Psoas muscle (tissue), 8 donors: ENCODE results near the gene STARD9. TPM values are rescaled to one million over a fixed set of nuclear protein-coding genes. Genes with fewer than 3 reads are reported as not detected.

Experiments
- ATAC-seq, 4 donors: fragments of 200-7000 bp; cut with Tn5 transposase; one replicate each; pipeline ENCODE4 v1.9.1; 2020; ENCODE audit warnings: moderate library complexity in 3 of 4, mild to moderate bottlenecking in 2 of 4
- DNase-seq, 2 donors: peaks; one replicate each; pipeline ENCODE4 v3.0.0-alpha.2; 2020
- H3K27ac ChIP-seq: fragments of 200-600 bp; one replicate; pipeline ENCODE4 v1.8.0; 2022
- H3K27me3 ChIP-seq, 3 donors: fragments of 200-600 bp in 1 of 3; one replicate each; pipeline versions ENCODE4 v1.6.1 to v1.8.0; 2013 to 2022; ENCODE audit warnings: low read length in 2 of 3, mild to moderate bottlenecking in 2 of 3, moderate library complexity in 1 of 3; ENCODE audit not compliant: insufficient read depth in 3 of 3
- H3K36me3 ChIP-seq, 2 donors: fragments of 200-600 bp in 1 of 2; one replicate each; pipeline versions ENCODE4 v1.6.1 to v1.8.0; 2013 to 2022; ENCODE audit warnings: low read depth in 1 of 2, mild to moderate bottlenecking in 1 of 2, moderate library complexity in 1 of 2; ENCODE audit not compliant: insufficient read depth in 1 of 2
- H3K4me1 ChIP-seq: fragments of 200-600 bp; one replicate; pipeline ENCODE4 v1.8.0; 2022
- H3K4me3 ChIP-seq: fragments of 200-600 bp; one replicate; pipeline ENCODE4 v1.8.0; 2022; ENCODE audit warnings: mild to moderate bottlenecking
- H3K9me3 ChIP-seq: fragments of 200-600 bp; one replicate; pipeline ENCODE4 v1.8.0; 2022
- WGBS, 3 donors: extraction: QIAGEN DNeasy Blood & Tissue Kit; methylation state at CpG; one replicate each; pipeline versions ENCODE4 v1.1.6 to v1.1.7; 2013; 5-methylcytosine and 5-hydroxymethylcytosine counted together
- intact Hi-C, 2 donors: fragments of 100-400 bp; cut with DNase I; formaldehyde crosslinking; loops; one replicate each; pipeline versions ENCODE4 v1.11.0 to v1.14.2; 2022
- polyA plus RNA-seq, 3 donors: library from polyadenylated mRNA; stranded (reverse); fragments of 200-250 nt; gene quantifications; one replicate each; pipeline ENCODE4 v1.2.3, GENCODE V29; 2013
- total RNA-seq, 4 donors: library from RNA; stranded (reverse); fragmentation: NEBNext Ultra II Directional in 2 of 4; extraction: Animal tissue kit (Norgen Biotek cat#: 25700) in 2 of 4; gene quantifications; one replicate each; pipeline versions ENCODE4 v1.2.1 to v1.2.4, GENCODE V29; 2021 to 2023
- TF ChIP-seq, protein P1 (sequence below): fragments of 200-600 bp; IDR thresholded peaks from one replicate; pipeline ENCODE4 v1.8.0; 2022; ENCODE audit warnings: antibody characterized with exemption
- donor health status: healthy with polysubstance abuse.
- donor health status: DM: no; HTN: no; CAD: no; lungs with moderate emphysema.
- donor health status: Bipolar disorder and iron deficiency.
- donor health status: healthy.
- donor health status: DM: yes; HTN: yes; CAD: no.
- donor health status: DM: no; HTN: no; CAD: no.
- donor health status: DM: no; HTN: no; CAD: no.
- donor health status: DM: yes; HTN: yes; CAD: no.

The STARD9 gene
- total and polyA plus RNA-seq, 7 donors = 0.65 to 4.1 (median 1.7) TPM

DNA sequence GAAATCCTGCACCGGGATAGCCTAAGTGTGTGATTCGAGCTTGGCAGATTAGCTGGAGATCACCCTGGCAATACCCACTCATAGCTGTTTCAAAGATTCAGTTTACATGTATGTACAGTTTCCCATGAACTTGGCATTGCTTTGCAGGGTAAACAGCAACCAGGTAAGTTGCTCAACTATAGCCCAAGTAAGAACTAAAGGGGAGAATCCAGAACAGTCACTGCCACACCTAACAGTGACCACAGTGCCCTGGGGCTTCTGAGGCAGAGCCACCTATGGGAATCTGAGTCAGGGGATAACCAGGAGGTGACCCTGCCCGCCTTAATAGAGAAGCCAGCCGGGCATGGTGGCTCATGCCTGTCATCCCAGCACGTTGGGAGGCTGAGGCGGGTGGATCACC lies 145.6 kb downstream of the STARD9 start:
- H3K4me3 ChIP-seq = no peak overlapping the region
- WGBS, 3 donors = 82 to 86% (median 83%) methylated on average over 6 of the region's 6 CpGs
- TF ChIP-seq, protein P1, sequence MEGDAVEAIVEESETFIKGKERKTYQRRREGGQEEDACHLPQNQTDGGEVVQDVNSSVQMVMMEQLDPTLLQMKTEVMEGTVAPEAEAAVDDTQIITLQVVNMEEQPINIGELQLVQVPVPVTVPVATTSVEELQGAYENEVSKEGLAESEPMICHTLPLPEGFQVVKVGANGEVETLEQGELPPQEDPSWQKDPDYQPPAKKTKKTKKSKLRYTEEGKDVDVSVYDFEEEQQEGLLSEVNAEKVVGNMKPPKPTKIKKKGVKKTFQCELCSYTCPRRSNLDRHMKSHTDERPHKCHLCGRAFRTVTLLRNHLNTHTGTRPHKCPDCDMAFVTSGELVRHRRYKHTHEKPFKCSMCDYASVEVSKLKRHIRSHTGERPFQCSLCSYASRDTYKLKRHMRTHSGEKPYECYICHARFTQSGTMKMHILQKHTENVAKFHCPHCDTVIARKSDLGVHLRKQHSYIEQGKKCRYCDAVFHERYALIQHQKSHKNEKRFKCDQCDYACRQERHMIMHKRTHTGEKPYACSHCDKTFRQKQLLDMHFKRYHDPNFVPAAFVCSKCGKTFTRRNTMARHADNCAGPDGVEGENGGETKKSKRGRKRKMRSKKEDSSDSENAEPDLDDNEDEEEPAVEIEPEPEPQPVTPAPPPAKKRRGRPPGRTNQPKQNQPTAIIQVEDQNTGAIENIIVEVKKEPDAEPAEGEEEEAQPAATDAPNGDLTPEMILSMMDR = no peak
- H3K27me3 ChIP-seq = no peaks in the 10 kb centered on the region
- no peaks in the 10 kb centered on the region for H3K9me3 ChIP-seq
- H3K27ac ChIP-seq = no peak overlapping the region
- H3K36me3 ChIP-seq = peaks cover 0 to 83% of the 10 kb centered on the region in 2 donors
- DNase-seq (no peak), ATAC-seq (no peak)
- H3K4me1 ChIP-seq = no peaks in the 10 kb centered on the region
- intact Hi-C loops = no loop called here

DNA sequence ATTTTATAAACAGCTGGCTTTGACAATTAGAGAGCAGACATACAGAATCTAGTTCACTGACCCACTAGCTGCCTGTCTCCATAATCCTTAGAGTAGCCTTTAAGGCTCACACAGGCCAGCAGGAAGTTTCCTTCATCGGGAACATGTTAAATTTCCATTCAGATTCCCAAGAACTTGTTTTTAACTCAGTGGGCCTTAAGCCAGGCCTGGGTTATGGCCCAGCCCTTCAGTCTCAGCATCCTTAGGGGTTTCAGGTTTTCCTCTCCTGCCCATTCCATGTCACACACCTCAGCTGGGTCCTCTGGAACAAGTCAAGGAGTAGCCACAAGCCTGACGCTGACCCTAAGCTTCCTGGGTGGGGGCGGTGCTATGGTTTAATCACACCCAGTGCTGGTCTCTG lies 146.5 kb downstream of the STARD9 start:
- Histone ChIP-seq H3K36me3 (peaks cover 0 to 92% of the 10 kb centered on the region in 2 donors), H3K4me1 (no peaks in the 10 kb centered on the region), H3K9me3 (no peaks in the 10 kb centered on the region), H3K27me3 (no peaks in the 10 kb centered on the region), H3K27ac (no peak overlapping the region), H3K4me3 (no peak overlapping the region)
- no peak for ATAC-seq
- intact Hi-C loops = no loop called here
- DNase-seq = no peak
- TF ChIP-seq, protein P1 = no peak
- 53 to 68% (median 67%) methylated on average over 3 of the region's 3 CpGs for WGBS, 3 donors

DNA sequence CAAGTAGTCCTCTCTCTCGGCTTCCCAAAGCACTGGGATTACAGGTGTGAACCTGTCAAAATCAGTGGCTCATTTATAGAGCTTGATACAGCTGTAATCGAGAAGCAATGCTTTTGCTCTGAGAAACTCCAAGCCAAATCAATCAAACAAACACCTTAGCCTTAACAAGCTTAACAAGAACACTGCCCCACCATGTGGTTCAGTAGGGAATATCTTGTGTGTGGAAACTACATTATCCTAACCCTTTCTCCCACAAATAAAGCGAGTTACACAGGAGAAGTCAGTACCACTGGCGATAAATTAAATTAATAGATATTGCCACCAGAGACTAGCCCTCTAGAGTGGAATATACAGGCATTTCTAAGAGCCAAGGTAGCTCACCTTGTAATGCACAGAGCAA lies 147.7 kb downstream of the STARD9 start:
- Histone ChIP-seq H3K4me3 (no peak overlapping the region), H3K27ac (no peak overlapping the region), H3K36me3 (peaks cover 0 to 97% of the 10 kb centered on the region in 2 donors), H3K9me3 (no peaks in the 10 kb centered on the region), H3K4me1 (no peaks in the 10 kb centered on the region), H3K27me3 (no peaks in the 10 kb centered on the region)
- no peak for ATAC-seq
- TF ChIP-seq, protein P1 = no peak
- no peak for DNase-seq
- intact Hi-C loops = no loop called here
- WGBS, 3 donors = 84 to 93% (median 89%) methylated on average over 4 of the region's 4 CpGs

DNA sequence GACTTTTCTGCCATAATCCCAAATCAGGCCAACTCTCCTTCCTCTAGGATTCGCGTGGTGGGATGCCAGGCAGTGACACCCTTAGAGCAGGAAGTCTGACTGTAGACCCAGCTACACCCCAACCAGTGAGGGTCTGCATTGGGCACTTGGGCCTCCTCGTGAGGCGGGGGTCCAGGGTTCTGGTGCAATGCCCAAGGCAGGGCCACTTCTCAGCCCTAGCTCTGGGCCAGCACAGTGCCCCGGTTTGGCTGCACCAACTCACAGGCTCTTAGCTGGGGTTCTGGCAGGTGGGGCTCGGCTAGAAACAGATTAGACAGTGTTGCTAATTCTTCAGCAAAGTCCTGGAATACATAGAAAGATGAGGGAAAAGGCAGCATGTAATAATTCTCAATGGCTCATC lies 148.9 kb downstream of the STARD9 start:
- WGBS, 3 donors = 85 to 90% (median 88%) methylated on average over 6 of the region's 6 CpGs
- H3K4me1 ChIP-seq = no peaks in the 10 kb centered on the region
- ATAC-seq = no peak

More for the DNA sequence above, 148.9 kb downstream of the STARD9 start:
- Histone ChIP-seq H3K27me3 (no peaks in the 10 kb centered on the region), H3K4me3 (no peak overlapping the region), H3K27ac (no peak overlapping the region), H3K9me3 (no peaks in the 10 kb centered on the region), H3K36me3 (peaks cover 0 to 100% of the 10 kb centered on the region in 2 donors)
- TF ChIP-seq, protein P1 = no peak
- DNase-seq = no peak
- intact Hi-C loops = no loop called here
